SK-N-SH treated with all-trans-retinoic acid at 6 μM for 48 hours (cell line): ENCODE results near the gene SMIM1.

ENCODE experiments used
- ATAC-seq: fragments of 200-7000 bp; cut with Tn5 transposase; 3 replicates; pipeline ENCODE4 v1.9.1; 2020; ENCODE audit warnings: mild to moderate bottlenecking, moderate library complexity
- ARNTL ChIP-seq: fragments of 450-650 bp; formaldehyde crosslinking; IDR thresholded peaks from 2 replicates; pipeline ENCODE4 v1.5.0; 2020; ENCODE audit warnings: low read depth, mild to moderate bottlenecking, moderate library complexity, borderline replicate concordance
- BACH2 ChIP-seq: fragments of 250-450 bp; sonication (Bioruptor Pico); IDR thresholded peaks from 2 replicates; pipeline ENCODE4 v1.9.0; 2021; ENCODE audit warnings: mild to moderate bottlenecking, borderline replicate concordance
- CSDC2 ChIP-seq: fragments of 250-450 bp; sonication (Bioruptor Pico); IDR thresholded peaks from 2 replicates; pipeline ENCODE4 v1.5.0; 2020; ENCODE audit warnings: mild to moderate bottlenecking, moderate library complexity
- CSRNP3 ChIP-seq: fragments of 250-450 bp; sonication (Bioruptor Pico); IDR thresholded peaks from 2 replicates; pipeline ENCODE4 v1.5.1; 2021; ENCODE audit warnings: mild to moderate bottlenecking, moderate library complexity
- ESRRG ChIP-seq: fragments of 250-450 bp; sonication (Bioruptor Pico); IDR thresholded peaks from 2 replicates; pipeline ENCODE4 v1.6.1; 2021; ENCODE audit warnings: mild to moderate bottlenecking
- GLIS3 ChIP-seq: fragments of 250-450 bp; sonication (Bioruptor Pico); IDR thresholded peaks from 2 replicates; pipeline ENCODE4 v1.5.0; 2020; ENCODE audit warnings: mild to moderate bottlenecking, moderate library complexity
- ISL1 ChIP-seq: fragments of 250-450 bp; sonication (Bioruptor Pico); IDR thresholded peaks from 2 replicates; pipeline ENCODE4 v2.1.2; 2022; ENCODE audit warnings: mild to moderate bottlenecking, moderate library complexity
- OSR1 ChIP-seq: fragments of 250-450 bp; sonication (Bioruptor Pico); IDR thresholded peaks from 2 replicates; pipeline ENCODE4 v1.8.0; 2022; ENCODE audit warnings: moderate library complexity, mild to moderate bottlenecking, inconsistent platforms
- PPARA ChIP-seq: fragments of 250-450 bp; sonication (Bioruptor Pico); IDR thresholded peaks from 2 replicates; pipeline ENCODE4 v1.5.0; 2020; ENCODE audit warnings: mild to moderate bottlenecking, borderline replicate concordance
- RARB ChIP-seq: fragments of 250-450 bp; sonication (Bioruptor Pico); IDR thresholded peaks from 2 replicates; pipeline ENCODE4 v1.8.0; 2021; ENCODE audit warnings: mild to moderate bottlenecking, moderate library complexity
- SNAI2 ChIP-seq: fragments of 250-450 bp; sonication (Bioruptor Pico); IDR thresholded peaks from 2 replicates; pipeline ENCODE4 v1.5.0; 2020; ENCODE audit warnings: mild to moderate bottlenecking, moderate library complexity
- TCF4 ChIP-seq: fragments of 250-450 bp; sonication (Bioruptor Pico); IDR thresholded peaks from 2 replicates; pipeline ENCODE4 v1.8.0; 2021; ENCODE audit warnings: mild to moderate bottlenecking, moderate library complexity, borderline replicate concordance
- TOX ChIP-seq: fragments of 250-450 bp; sonication (Bioruptor Pico); IDR thresholded peaks from 2 replicates; pipeline ENCODE4 v1.8.0; 2021; ENCODE audit warnings: mild to moderate bottlenecking, moderate library complexity, borderline replicate concordance
- TSHZ2 ChIP-seq: fragments of 250-450 bp; sonication (Bioruptor Pico); IDR thresholded peaks from 2 replicates; pipeline ENCODE4 v1.5.0; 2020; ENCODE audit warnings: mild to moderate bottlenecking, moderate library complexity
- ZC3H10 ChIP-seq: fragments of 250-450 bp; sonication (Bioruptor Pico); IDR thresholded peaks from 2 replicates; pipeline ENCODE4 v1.5.1; 2021; ENCODE audit warnings: mild to moderate bottlenecking, moderate library complexity
- ZFP3 ChIP-seq: fragments of 250-450 bp; sonication (Bioruptor Pico); IDR thresholded peaks from 2 replicates; pipeline ENCODE4 v1.5.0; 2020; ENCODE audit warnings: mild to moderate bottlenecking, moderate library complexity
- ZFP30 ChIP-seq: fragments of 450-650 bp; formaldehyde crosslinking; IDR thresholded peaks from 2 replicates; pipeline ENCODE4 v1.5.0; 2022; ENCODE audit warnings: mild to moderate bottlenecking, moderate library complexity
- ZNF565 ChIP-seq: fragments of 450-650 bp; formaldehyde crosslinking; conservative IDR thresholded peaks from 2 replicates; pipeline ENCODE4 v1.5.0; 2020; ENCODE audit warnings: low read depth, mild to moderate bottlenecking, moderate library complexity
- ZNF70 ChIP-seq: fragments of 450-650 bp; formaldehyde crosslinking; IDR thresholded peaks from 2 replicates; pipeline ENCODE4 v1.5.0; 2020; ENCODE audit warnings: mild to moderate bottlenecking, moderate library complexity
- ZNF8 ChIP-seq: fragments of 450-650 bp; formaldehyde crosslinking; IDR thresholded peaks from 2 replicates; pipeline ENCODE4 v1.5.0; 2020; ENCODE audit warnings: mild to moderate bottlenecking, moderate library complexity
- TF ChIP-seq, protein P1 (sequence below): fragments of 250-450 bp; sonication (Bioruptor Pico); IDR thresholded peaks from 2 replicates; pipeline ENCODE4 v1.8.0; 2021; ENCODE audit warnings: low read depth, mild to moderate bottlenecking, moderate library complexity, borderline replicate concordance

SMIM1 gene

GRCh38 chr1:3735027-3735681 lies 37.4 kb upstream of the SMIM1 start:
- no peak for ATAC-seq
- TF ChIP-seq ZFP3 (no peak), ZNF70 (CRISPR knock-in tag) (no peak), ESRRG (CRISPR knock-in tag) (no peak), GLIS3 (CRISPR knock-in tag) (no peak), TSHZ2 (CRISPR knock-in tag) (no peak), TOX (CRISPR knock-in tag) (no peak), ZNF565 (CRISPR knock-in tag) (no peak)

DNA sequence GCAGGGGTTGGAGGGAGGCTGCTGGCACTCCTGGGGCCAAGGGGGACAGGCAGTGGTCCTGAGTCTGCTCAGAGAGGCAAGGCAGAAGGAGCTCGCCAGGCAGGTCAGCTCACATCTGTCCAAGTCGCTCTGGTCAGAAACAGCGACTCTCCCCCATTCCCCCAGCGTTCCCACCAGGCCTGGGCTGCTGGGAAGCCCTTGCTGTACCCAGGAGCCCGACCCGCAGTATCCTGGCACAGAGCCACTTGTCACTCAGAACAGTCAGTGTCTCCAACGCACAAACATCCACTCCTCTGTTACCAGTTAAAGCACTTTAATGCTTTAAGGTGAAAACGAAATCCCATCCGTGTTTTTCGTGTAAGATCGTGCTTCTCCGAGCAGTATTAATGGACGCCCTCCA lies 36.9 kb upstream of the SMIM1 start:
- TF ChIP-seq CSRNP3 (no peak), ZC3H10 (CRISPR knock-in tag) (no peak), TOX (CRISPR knock-in tag) (no peak)
- no peak for ATAC-seq

GRCh38 chr1:3736131-3736561 lies 36.4 kb upstream of the SMIM1 start:
- TF ChIP-seq RARB (CRISPR knock-in tag) (no peak), CSRNP3 (no peak), TSHZ2 (CRISPR knock-in tag) (no peak), TOX (CRISPR knock-in tag) (no peak), ZNF565 (CRISPR knock-in tag) (no peak), PPARA (CRISPR knock-in tag) (no peak), ARNTL (CRISPR knock-in tag) (no peak), CSDC2 (no peak), ZC3H10 (CRISPR knock-in tag) (no peak), BACH2 (CRISPR knock-in tag) (no peak), ZNF8 (CRISPR knock-in tag) (no peak), ZFP30 (CRISPR knock-in tag) (no peak), ISL1 (CRISPR knock-in tag) (no peak), ZFP3 (no peak), SNAI2 (CRISPR knock-in tag) (no peak), OSR1 (no peak), TCF4 (no peak)
- TF ChIP-seq, protein P1, sequence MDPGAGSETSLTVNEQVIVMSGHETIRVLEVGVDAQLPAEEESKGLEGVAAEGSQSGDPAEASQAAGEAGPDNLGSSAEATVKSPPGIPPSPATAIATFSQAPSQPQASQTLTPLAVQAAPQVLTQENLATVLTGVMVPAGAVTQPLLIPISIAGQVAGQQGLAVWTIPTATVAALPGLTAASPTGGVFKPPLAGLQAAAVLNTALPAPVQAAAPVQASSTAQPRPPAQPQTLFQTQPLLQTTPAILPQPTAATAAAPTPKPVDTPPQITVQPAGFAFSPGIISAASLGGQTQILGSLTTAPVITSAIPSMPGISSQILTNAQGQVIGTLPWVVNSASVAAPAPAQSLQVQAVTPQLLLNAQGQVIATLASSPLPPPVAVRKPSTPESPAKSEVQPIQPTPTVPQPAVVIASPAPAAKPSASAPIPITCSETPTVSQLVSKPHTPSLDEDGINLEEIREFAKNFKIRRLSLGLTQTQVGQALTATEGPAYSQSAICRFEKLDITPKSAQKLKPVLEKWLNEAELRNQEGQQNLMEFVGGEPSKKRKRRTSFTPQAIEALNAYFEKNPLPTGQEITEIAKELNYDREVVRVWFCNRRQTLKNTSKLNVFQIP (CRISPR knock-in tag) = no peak
- no peak for ATAC-seq
